ENCODE data around the gene KLHL29.

DNA sequence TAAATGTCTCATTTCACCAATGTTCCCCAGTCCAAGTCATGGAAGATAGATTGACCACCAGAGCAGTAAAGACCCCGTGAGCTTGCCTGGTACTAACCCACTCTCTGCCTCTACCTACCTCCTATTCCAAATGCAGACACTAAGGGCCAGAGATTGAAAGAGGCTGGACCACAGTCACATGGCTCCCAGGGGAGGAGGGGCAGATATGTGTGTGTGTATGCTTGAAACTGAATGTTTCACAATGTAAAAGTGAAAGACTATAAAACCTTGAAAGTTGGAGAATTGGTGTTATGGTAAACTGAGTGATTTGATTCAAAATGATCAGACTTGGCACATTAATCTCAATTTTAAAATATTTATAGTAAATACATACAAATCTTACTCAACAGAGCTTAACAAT lies 21.7 kb upstream of the KLHL29 start:
- TF ChIP-seq, protein P1, sequence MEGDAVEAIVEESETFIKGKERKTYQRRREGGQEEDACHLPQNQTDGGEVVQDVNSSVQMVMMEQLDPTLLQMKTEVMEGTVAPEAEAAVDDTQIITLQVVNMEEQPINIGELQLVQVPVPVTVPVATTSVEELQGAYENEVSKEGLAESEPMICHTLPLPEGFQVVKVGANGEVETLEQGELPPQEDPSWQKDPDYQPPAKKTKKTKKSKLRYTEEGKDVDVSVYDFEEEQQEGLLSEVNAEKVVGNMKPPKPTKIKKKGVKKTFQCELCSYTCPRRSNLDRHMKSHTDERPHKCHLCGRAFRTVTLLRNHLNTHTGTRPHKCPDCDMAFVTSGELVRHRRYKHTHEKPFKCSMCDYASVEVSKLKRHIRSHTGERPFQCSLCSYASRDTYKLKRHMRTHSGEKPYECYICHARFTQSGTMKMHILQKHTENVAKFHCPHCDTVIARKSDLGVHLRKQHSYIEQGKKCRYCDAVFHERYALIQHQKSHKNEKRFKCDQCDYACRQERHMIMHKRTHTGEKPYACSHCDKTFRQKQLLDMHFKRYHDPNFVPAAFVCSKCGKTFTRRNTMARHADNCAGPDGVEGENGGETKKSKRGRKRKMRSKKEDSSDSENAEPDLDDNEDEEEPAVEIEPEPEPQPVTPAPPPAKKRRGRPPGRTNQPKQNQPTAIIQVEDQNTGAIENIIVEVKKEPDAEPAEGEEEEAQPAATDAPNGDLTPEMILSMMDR (IDR thresholded peaks at IDR 0.05; ENCODE audit: borderline replicate concordance, extremely low read depth, low read length, poor library complexity, severe bottlenecking): no peak
- TF ChIP-seq EZH2 (IDR thresholded peaks at IDR 0.05; ENCODE audit: borderline replicate concordance, low read depth, low read length, severe bottlenecking): no peak

Measured in DND-41 (cell line).